ENCODE data around the gene VASP.

The VASP gene

GRCh38 chr19:45506989-45507871 is at the start of gene VASP:
Gene VASP, plus strand, starts transcription at chr19:45507479. Its CDS starts 293 bp downstream, at chr19:45507772.
- Histone ChIP-seq H3K27me3 (ENCODE audit: control insufficient read depth, insufficient read depth, low read length) (no peaks in the 10 kb centered on the region), H3K4me1 (ENCODE audit: control insufficient read depth, insufficient read depth, low read length) (peaks cover 3% of the 10 kb centered on the region; the same call in 1 of the 2 replicates), H3K9me3 (ENCODE audit: control insufficient read depth, insufficient read depth, low read length) (no peaks in the 10 kb centered on the region), H3K27ac (ENCODE audit: low read length) (no peak within 1 kb of the TSS), H3K36me3 (ENCODE audit: control insufficient read depth, insufficient read depth, low read length) (no peaks in the 10 kb centered on the region), H3K4me3 (ENCODE audit: low read length) (peak within 1 kb of the TSS; percentile 69)
- DNase-seq (ENCODE audit: low read depth, low spot score) = peak; percentile 67
- no CpG with 5 or more reads among the region's 65 CpGs for WGBS (ENCODE audit: insufficient coverage, insufficient read length)

- DNase-seq (ENCODE audit: low read depth, low spot score) = no peak
- H3K4me3 ChIP-seq (ENCODE audit: low read length) = no peak overlapping the region
- no peaks in the 10 kb centered on the region for H3K27me3 ChIP-seq (ENCODE audit: control insufficient read depth, insufficient read depth, low read length)
- H3K27ac ChIP-seq (ENCODE audit: low read length) = no peak overlapping the region
- H3K9me3 ChIP-seq (ENCODE audit: control insufficient read depth, insufficient read depth, low read length) = no peaks in the 10 kb centered on the region
- H3K36me3 ChIP-seq (ENCODE audit: control insufficient read depth, insufficient read depth, low read length) = no peaks in the 10 kb centered on the region
- H3K4me1 ChIP-seq (ENCODE audit: control insufficient read depth, insufficient read depth, low read length) = peaks cover 5% of the 10 kb centered on the region; the same call in 1 of the 2 replicates
Observed at GRCh38 chr19:45457776-45458175, 49.5 kb upstream of the VASP start.

DNA sequence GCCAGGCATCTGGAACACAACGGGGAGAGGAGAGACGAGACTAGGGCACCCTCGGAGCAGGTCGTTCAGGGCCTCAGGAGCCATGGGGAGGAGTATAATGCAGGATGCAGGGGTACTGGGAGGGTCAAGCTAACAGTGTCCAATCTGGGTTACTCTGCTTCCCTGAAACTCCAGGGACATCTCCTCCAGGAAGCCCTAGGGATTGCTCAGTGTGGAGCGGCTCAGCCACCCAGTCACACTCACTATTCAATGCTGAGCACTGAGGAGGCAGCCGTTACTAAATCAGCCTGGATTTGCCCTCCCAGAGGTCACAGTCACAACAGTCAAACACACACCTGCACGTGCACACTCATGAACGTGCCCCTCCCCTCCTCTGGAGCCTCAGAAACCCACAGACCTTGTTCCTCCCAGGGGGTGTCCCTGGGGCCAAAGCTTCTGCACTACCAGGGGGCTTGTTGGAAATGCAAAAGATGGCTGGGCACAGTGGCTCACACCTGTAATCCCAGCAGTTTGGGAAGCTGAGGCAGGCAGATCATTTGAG is 46.4 kb upstream of the VASP start:
- no peaks in the 10 kb centered on the region for H3K27me3 ChIP-seq (ENCODE audit: control insufficient read depth, insufficient read depth, low read length)
- no peak overlapping the region for H3K27ac ChIP-seq (ENCODE audit: low read length)
- WGBS (ENCODE audit: insufficient coverage, insufficient read length) = no CpG with 5 or more reads among the region's 8 CpGs
- no peaks in the 10 kb centered on the region for H3K9me3 ChIP-seq (ENCODE audit: control insufficient read depth, insufficient read depth, low read length)
- H3K4me1 ChIP-seq (ENCODE audit: control insufficient read depth, insufficient read depth, low read length) = peaks cover 4% of the 10 kb centered on the region; the same call in 1 of the 2 replicates
- DNase-seq (ENCODE audit: low read depth, low spot score) = no peak
- no peaks in the 10 kb centered on the region for H3K36me3 ChIP-seq (ENCODE audit: control insufficient read depth, insufficient read depth, low read length)
- no peak overlapping the region for H3K4me3 ChIP-seq (ENCODE audit: low read length)

DNA sequence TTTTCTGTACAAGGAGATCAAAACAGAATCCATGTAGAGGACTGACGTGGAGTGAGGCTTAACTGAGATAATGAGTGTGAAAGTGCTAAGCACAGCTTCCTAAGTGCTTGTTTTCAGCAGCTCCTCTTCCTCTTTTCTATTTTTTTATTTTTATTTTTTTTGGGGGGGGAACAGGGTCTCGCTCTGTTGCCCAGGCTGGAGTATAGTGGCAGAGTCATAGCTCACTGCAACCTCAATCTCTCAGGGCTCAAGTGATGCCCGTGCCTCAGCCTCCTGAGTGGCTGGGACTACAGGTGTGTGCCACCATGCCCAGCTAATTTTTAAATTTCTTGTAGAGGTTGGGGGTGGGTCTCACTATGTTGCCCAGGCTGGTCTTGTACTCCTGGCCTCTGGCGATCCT is 45.1 kb upstream of the VASP start:
- H3K4me3 ChIP-seq (ENCODE audit: low read length) = no peak overlapping the region
- no peaks in the 10 kb centered on the region for H3K27me3 ChIP-seq (ENCODE audit: control insufficient read depth, insufficient read depth, low read length)
- H3K9me3 ChIP-seq (ENCODE audit: control insufficient read depth, insufficient read depth, low read length) = no peaks in the 10 kb centered on the region
- H3K4me1 ChIP-seq (ENCODE audit: control insufficient read depth, insufficient read depth, low read length) = no peaks in the 10 kb centered on the region
- no peak for DNase-seq (ENCODE audit: low read depth, low spot score)
- H3K36me3 ChIP-seq (ENCODE audit: control insufficient read depth, insufficient read depth, low read length) = no peaks in the 10 kb centered on the region
- no peak overlapping the region for H3K27ac ChIP-seq (ENCODE audit: low read length)
- WGBS (ENCODE audit: insufficient coverage, insufficient read length) = no CpG with 5 or more reads among the region's 4 CpGs

DNA sequence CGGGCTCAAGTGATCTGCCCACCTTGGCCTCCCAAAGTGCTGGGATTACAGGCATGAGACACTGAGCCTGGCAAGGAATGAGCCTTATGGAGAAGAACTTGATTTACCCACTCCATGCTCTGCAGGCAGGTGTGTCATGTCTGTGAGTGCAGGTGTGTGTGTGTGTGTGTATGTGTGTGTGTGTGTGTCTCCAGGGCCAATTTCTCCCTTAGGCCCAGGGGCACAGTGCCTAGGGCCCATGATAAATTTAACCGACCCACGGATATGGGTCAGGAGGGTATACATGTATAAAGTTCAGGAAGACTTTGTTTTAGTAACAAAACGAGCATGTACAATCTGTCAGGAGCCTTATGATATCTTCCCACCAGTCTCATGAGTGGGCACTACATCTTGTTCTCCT is 44.0 kb upstream of the VASP start:
- Histone ChIP-seq H3K27me3 (ENCODE audit: control insufficient read depth, insufficient read depth, low read length) (no peaks in the 10 kb centered on the region), H3K4me3 (ENCODE audit: low read length) (no peak overlapping the region), H3K36me3 (ENCODE audit: control insufficient read depth, insufficient read depth, low read length) (no peaks in the 10 kb centered on the region), H3K4me1 (ENCODE audit: control insufficient read depth, insufficient read depth, low read length) (no peaks in the 10 kb centered on the region), H3K27ac (ENCODE audit: low read length) (no peak overlapping the region), H3K9me3 (ENCODE audit: control insufficient read depth, insufficient read depth, low read length) (no peaks in the 10 kb centered on the region)
- WGBS (ENCODE audit: insufficient coverage, insufficient read length) = no CpG with 5 or more reads among the region's 4 CpGs
- DNase-seq (ENCODE audit: low read depth, low spot score) = no peak

- H3K27ac ChIP-seq (ENCODE audit: low read length) = no peak overlapping the region
- H3K9me3 ChIP-seq (ENCODE audit: control insufficient read depth, insufficient read depth, low read length) = no peaks in the 10 kb centered on the region
- H3K4me1 ChIP-seq (ENCODE audit: control insufficient read depth, insufficient read depth, low read length) = no peaks in the 10 kb centered on the region
- no peak overlapping the region for H3K4me3 ChIP-seq (ENCODE audit: low read length)
- no CpG with 5 or more reads among the region's 2 CpGs for WGBS (ENCODE audit: insufficient coverage, insufficient read length)
- DNase-seq (ENCODE audit: low read depth, low spot score) = no peak
- H3K36me3 ChIP-seq (ENCODE audit: control insufficient read depth, insufficient read depth, low read length) = no peaks in the 10 kb centered on the region
- H3K27me3 ChIP-seq (ENCODE audit: control insufficient read depth, insufficient read depth, low read length) = no peaks in the 10 kb centered on the region
Observed at GRCh38 chr19:45464274-45464673, 43.0 kb upstream of the VASP start.

DNA sequence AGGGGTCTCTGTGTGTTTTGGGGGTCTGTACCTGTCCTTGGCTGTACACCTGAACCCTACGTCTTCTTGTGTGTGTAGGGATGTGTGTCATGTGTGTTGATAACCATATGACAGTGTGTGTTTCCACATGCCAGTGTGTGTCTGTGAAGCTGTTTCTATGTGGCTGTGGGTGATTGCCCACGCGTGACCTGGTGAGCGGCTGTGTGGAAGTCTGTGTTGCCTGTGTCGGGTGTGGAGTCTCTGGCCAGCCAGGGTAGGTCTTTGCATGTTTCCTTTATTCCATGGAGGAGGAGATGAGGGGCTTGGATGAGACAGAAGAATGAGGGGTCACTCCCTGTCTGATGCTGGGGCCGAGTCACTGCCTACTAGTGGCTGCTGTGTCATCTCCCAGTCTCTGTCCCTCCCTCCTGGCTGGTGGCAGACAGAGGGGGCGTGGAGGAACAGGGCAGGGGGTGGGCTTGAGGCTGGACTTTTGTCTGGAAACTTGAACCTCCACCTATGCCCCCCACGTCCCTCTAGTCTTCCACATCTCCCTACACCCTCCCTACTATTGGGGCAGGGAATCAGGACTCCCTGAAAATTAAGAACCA is 42.3 kb upstream of the VASP start:
- WGBS (ENCODE audit: insufficient coverage, insufficient read length) = no CpG with 5 or more reads among the region's 8 CpGs
- Histone ChIP-seq H3K9me3 (ENCODE audit: control insufficient read depth, insufficient read depth, low read length) (no peaks in the 10 kb centered on the region), H3K36me3 (ENCODE audit: control insufficient read depth, insufficient read depth, low read length) (no peaks in the 10 kb centered on the region), H3K27me3 (ENCODE audit: control insufficient read depth, insufficient read depth, low read length) (no peaks in the 10 kb centered on the region), H3K4me1 (ENCODE audit: control insufficient read depth, insufficient read depth, low read length) (no peaks in the 10 kb centered on the region), H3K27ac (ENCODE audit: low read length) (no peak overlapping the region), H3K4me3 (ENCODE audit: low read length) (no peak overlapping the region)
- no peak for DNase-seq (ENCODE audit: low read depth, low spot score)

GRCh38 chr19:45467115-45467455 is 40.2 kb upstream of the VASP start:
- WGBS (ENCODE audit: insufficient coverage, insufficient read length) = no CpG with 5 or more reads among the region's 11 CpGs
- H3K27ac ChIP-seq (ENCODE audit: low read length) = no peak overlapping the region
- no peak for DNase-seq (ENCODE audit: low read depth, low spot score)
- no peaks in the 10 kb centered on the region for H3K9me3 ChIP-seq (ENCODE audit: control insufficient read depth, insufficient read depth, low read length)
- no peaks in the 10 kb centered on the region for H3K27me3 ChIP-seq (ENCODE audit: control insufficient read depth, insufficient read depth, low read length)
- H3K4me3 ChIP-seq (ENCODE audit: low read length) = peak overlapping the region; percentile 55; the same call in 1 of the 2 replicates
- no peaks in the 10 kb centered on the region for H3K36me3 ChIP-seq (ENCODE audit: control insufficient read depth, insufficient read depth, low read length)
- no peaks in the 10 kb centered on the region for H3K4me1 ChIP-seq (ENCODE audit: control insufficient read depth, insufficient read depth, low read length)

- no peaks in the 10 kb centered on the region for H3K4me1 ChIP-seq (ENCODE audit: control insufficient read depth, insufficient read depth, low read length)
- no peak for DNase-seq (ENCODE audit: low read depth, low spot score)
- no peak within 1 kb of the TSS for H3K27ac ChIP-seq (ENCODE audit: low read length)
- no peaks in the 10 kb centered on the region for H3K9me3 ChIP-seq (ENCODE audit: control insufficient read depth, insufficient read depth, low read length)
- H3K36me3 ChIP-seq (ENCODE audit: control insufficient read depth, insufficient read depth, low read length) = no peaks in the 10 kb centered on the region
- peak within 1 kb of the TSS; percentile 55; the same call in 1 of the 2 replicates for H3K4me3 ChIP-seq (ENCODE audit: low read length)
- WGBS (ENCODE audit: insufficient coverage, insufficient read length) = no CpG with 5 or more reads among the region's 56 CpGs
- no peaks in the 10 kb centered on the region for H3K27me3 ChIP-seq (ENCODE audit: control insufficient read depth, insufficient read depth, low read length)
Observed at GRCh38 chr19:45467456-45468158, 39.7 kb upstream of the VASP start, which contains the start of gene FOSB. Gene FOSB, plus strand, starts transcription at chr19:45467996. Its CDS starts 591 bp downstream, at chr19:45468587.

DNA sequence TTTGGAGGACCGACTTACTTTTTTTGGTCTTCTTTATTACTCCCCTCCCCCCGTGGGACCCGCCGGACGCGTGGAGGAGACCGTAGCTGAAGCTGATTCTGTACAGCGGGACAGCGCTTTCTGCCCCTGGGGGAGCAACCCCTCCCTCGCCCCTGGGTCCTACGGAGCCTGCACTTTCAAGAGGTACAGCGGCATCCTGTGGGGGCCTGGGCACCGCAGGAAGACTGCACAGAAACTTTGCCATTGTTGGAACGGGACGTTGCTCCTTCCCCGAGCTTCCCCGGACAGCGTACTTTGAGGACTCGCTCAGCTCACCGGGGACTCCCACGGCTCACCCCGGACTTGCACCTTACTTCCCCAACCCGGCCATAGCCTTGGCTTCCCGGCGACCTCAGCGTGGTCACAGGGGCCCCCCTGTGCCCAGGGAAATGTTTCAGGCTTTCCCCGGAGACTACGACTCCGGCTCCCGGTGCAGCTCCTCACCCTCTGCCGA is 39.1 kb upstream of the VASP start:
- no peaks in the 10 kb centered on the region for H3K36me3 ChIP-seq (ENCODE audit: control insufficient read depth, insufficient read depth, low read length)
- H3K4me3 ChIP-seq (ENCODE audit: low read length) = peak overlapping the region; percentile 55; the same call in 1 of the 2 replicates
- H3K27ac ChIP-seq (ENCODE audit: low read length) = no peak overlapping the region
- no peaks in the 10 kb centered on the region for H3K9me3 ChIP-seq (ENCODE audit: control insufficient read depth, insufficient read depth, low read length)
- DNase-seq (ENCODE audit: low read depth, low spot score) = no peak
- H3K27me3 ChIP-seq (ENCODE audit: control insufficient read depth, insufficient read depth, low read length) = no peaks in the 10 kb centered on the region
- no peaks in the 10 kb centered on the region for H3K4me1 ChIP-seq (ENCODE audit: control insufficient read depth, insufficient read depth, low read length)
- no CpG with 5 or more reads among the region's 31 CpGs for WGBS (ENCODE audit: insufficient coverage, insufficient read length)
